ENCODE data around the gene PTH1R.

- TF ChIP-seq CTCF (IDR thresholded peaks at IDR 0.05) (no peak), EZH2 (IDR thresholded peaks at IDR 0.05) (no peak)
Measured at GRCh38 chr3:46932455-46933225, 55.1 kb downstream of the PTH1R start.

Data from neural progenitor cell (in vitro differentiated cells).